Neural progenitor cell (in vitro differentiated cells): ENCODE measurements around the gene SLC16A2.

Experiments used
- CTCF ChIP-seq: fragments of 200-600 bp; sonication (generic); IDR thresholded peaks from 2 replicates; pipeline ENCODE4 v1.5.1; 2017; ENCODE audit warnings: antibody characterized with exemption, mild to moderate bottlenecking
- EZH2 ChIP-seq: fragments of 200-600 bp; sonication (generic); IDR thresholded peaks from 2 replicates; pipeline ENCODE4 v1.6.1; 2017; ENCODE audit warnings: antibody characterized with exemption, mild to moderate bottlenecking, moderate library complexity

- TF ChIP-seq CTCF (no peak), EZH2 (no peak)
Observed at GRCh38 chrX:74493806-74494205, 72.5 kb downstream of the SLC16A2 start.
